C4-2B (cell line): ENCODE measurements around the gene KRTAP10-2.

Source experiments
- ZFX ChIP-seq: fragments of 450-650 bp; IDR thresholded peaks from 2 replicates; pipeline ENCODE4 v1.6.1; 2017
- TF ChIP-seq, protein P1 (sequence below): fragments of 450-650 bp; conservative IDR thresholded peaks from 2 replicates; pipeline ENCODE4 v1.5.1; 2017; ENCODE audit warnings: mild to moderate bottlenecking

GRCh38 chr21:44564886-44565598 lies 13.7 kb upstream of the KRTAP10-2 start:
- TF ChIP-seq, protein P1, sequence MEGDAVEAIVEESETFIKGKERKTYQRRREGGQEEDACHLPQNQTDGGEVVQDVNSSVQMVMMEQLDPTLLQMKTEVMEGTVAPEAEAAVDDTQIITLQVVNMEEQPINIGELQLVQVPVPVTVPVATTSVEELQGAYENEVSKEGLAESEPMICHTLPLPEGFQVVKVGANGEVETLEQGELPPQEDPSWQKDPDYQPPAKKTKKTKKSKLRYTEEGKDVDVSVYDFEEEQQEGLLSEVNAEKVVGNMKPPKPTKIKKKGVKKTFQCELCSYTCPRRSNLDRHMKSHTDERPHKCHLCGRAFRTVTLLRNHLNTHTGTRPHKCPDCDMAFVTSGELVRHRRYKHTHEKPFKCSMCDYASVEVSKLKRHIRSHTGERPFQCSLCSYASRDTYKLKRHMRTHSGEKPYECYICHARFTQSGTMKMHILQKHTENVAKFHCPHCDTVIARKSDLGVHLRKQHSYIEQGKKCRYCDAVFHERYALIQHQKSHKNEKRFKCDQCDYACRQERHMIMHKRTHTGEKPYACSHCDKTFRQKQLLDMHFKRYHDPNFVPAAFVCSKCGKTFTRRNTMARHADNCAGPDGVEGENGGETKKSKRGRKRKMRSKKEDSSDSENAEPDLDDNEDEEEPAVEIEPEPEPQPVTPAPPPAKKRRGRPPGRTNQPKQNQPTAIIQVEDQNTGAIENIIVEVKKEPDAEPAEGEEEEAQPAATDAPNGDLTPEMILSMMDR = no peak
- no peak for TF ChIP-seq ZFX
